ENCODE results near the gene PTX4.

Gene PTX4

GRCh38 chr16:1447965-1448364 lies 40.8 kb downstream of the PTX4 start:
- H3K27me3 ChIP-seq (ENCODE audit: insufficient read depth, low read length, poor library complexity), result no peaks in the 10 kb centered on the region
- peaks cover 11% of the 10 kb centered on the region; the same call in 1 of the 2 replicates for H4K20me1 ChIP-seq (ENCODE audit: insufficient read depth, low read length)
- H3K9ac ChIP-seq (ENCODE audit: low read depth, low read length), result no peak overlapping the region
- TF ChIP-seq CTCF (IDR thresholded peaks at IDR 0.05; ENCODE audit: borderline replicate concordance, extremely low read depth, low read length, poor library complexity, severe bottlenecking) (no peak), EZH2 (IDR thresholded peaks at IDR 0.05; ENCODE audit: borderline replicate concordance, low read depth, low read length, severe bottlenecking) (no peak)
- H3K36me3 ChIP-seq (ENCODE audit: insufficient read depth, low read length), result peaks cover 65% of the 10 kb centered on the region
- H3K4me3 ChIP-seq (ENCODE audit: low read depth in 1 of 2, low read length in 2 of 2), result no peak overlapping the region
- no peak overlapping the region for H3K4me2 ChIP-seq (ENCODE audit: insufficient read depth, low read length)
- H3K4me1 ChIP-seq (ENCODE audit: insufficient read depth, low read length), result no peaks in the 10 kb centered on the region
- ATAC-seq (ENCODE audit: insufficient read depth, low read depth) (no peak), DNase-seq (no peak)
- no peak overlapping the region for H2AFZ ChIP-seq (ENCODE audit: low read depth, low read length)
- no peaks in the 10 kb centered on the region for H3K79me2 ChIP-seq (ENCODE audit: insufficient read depth, low read length)
- no peak overlapping the region for H3K27ac ChIP-seq (ENCODE audit: low read length)
- H3K9me3 ChIP-seq (ENCODE audit: insufficient read depth, low read length, severe bottlenecking), result no peaks in the 10 kb centered on the region

- H3K36me3 ChIP-seq (ENCODE audit: insufficient read depth, low read length), result peaks cover 51% of the 10 kb centered on the region
- no peak overlapping the region for H2AFZ ChIP-seq (ENCODE audit: low read depth, low read length)
Measured at GRCh38 chr16:1446296-1447080, 42.3 kb downstream of the PTX4 start.

GRCh38 chr16:1445518-1446203 lies 43.1 kb downstream of the PTX4 start:
- no peak overlapping the region for H3K27ac ChIP-seq (ENCODE audit: low read length)
- TF ChIP-seq CTCF (IDR thresholded peaks at IDR 0.05; ENCODE audit: borderline replicate concordance, extremely low read depth, low read length, poor library complexity, severe bottlenecking) (no peak), EZH2 (IDR thresholded peaks at IDR 0.05; ENCODE audit: borderline replicate concordance, low read depth, low read length, severe bottlenecking) (no peak)
- H3K4me1 ChIP-seq (ENCODE audit: insufficient read depth, low read length), result no peaks in the 10 kb centered on the region
- H3K36me3 ChIP-seq (ENCODE audit: insufficient read depth, low read length), result peaks cover 43% of the 10 kb centered on the region
- no peak overlapping the region for H3K4me3 ChIP-seq (ENCODE audit: low read depth in 1 of 2, low read length in 2 of 2)
- H3K27me3 ChIP-seq (ENCODE audit: insufficient read depth, low read length, poor library complexity), result no peaks in the 10 kb centered on the region
- DNase-seq (no peak), ATAC-seq (ENCODE audit: insufficient read depth, low read depth) (no peak)
- H3K9me3 ChIP-seq (ENCODE audit: insufficient read depth, low read length, severe bottlenecking), result no peaks in the 10 kb centered on the region
- peaks cover 11% of the 10 kb centered on the region; the same call in 1 of the 2 replicates for H4K20me1 ChIP-seq (ENCODE audit: insufficient read depth, low read length)
- no peak overlapping the region for H2AFZ ChIP-seq (ENCODE audit: low read depth, low read length)
- H3K9ac ChIP-seq (ENCODE audit: low read depth, low read length), result no peak overlapping the region
- no peaks in the 10 kb centered on the region for H3K79me2 ChIP-seq (ENCODE audit: insufficient read depth, low read length)
- no peak overlapping the region for H3K4me2 ChIP-seq (ENCODE audit: insufficient read depth, low read length)

More at GRCh38 chr16:1446296-1447080, 42.3 kb downstream of the PTX4 start:
- Histone ChIP-seq H3K27ac (ENCODE audit: low read length) (no peak overlapping the region), H3K9me3 (ENCODE audit: insufficient read depth, low read length, severe bottlenecking) (no peaks in the 10 kb centered on the region), H3K9ac (ENCODE audit: low read depth, low read length) (no peak overlapping the region), H3K27me3 (ENCODE audit: insufficient read depth, low read length, poor library complexity) (no peaks in the 10 kb centered on the region), H4K20me1 (ENCODE audit: insufficient read depth, low read length) (peaks cover 11% of the 10 kb centered on the region; the same call in 1 of the 2 replicates), H3K4me1 (ENCODE audit: insufficient read depth, low read length) (no peaks in the 10 kb centered on the region), H3K4me3 (ENCODE audit: low read depth in 1 of 2, low read length in 2 of 2) (no peak overlapping the region), H3K4me2 (ENCODE audit: insufficient read depth, low read length) (no peak overlapping the region), H3K79me2 (ENCODE audit: insufficient read depth, low read length) (no peaks in the 10 kb centered on the region)
- TF ChIP-seq EZH2 (IDR thresholded peaks at IDR 0.05; ENCODE audit: borderline replicate concordance, low read depth, low read length, severe bottlenecking) (no peak), CTCF (IDR thresholded peaks at IDR 0.05; ENCODE audit: borderline replicate concordance, extremely low read depth, low read length, poor library complexity, severe bottlenecking) (no peak)
- DNase-seq (no peak), ATAC-seq (ENCODE audit: insufficient read depth, low read depth) (no peak)

Data from DND-41 (cell line).